HepG2 (cell line): ENCODE measurements around the gene AHCY. TPM values are rescaled to one million over a fixed set of nuclear protein-coding genes. Genes with fewer than 3 reads are reported as not detected.

Experiments used
- AHR ChIP-seq: IDR thresholded peaks from 2 replicates; pipeline ENCODE4 v1.6.1; 2018; ENCODE audit warnings: missing genetic modification reagents, missing compliant biosample characterization
- ARNT2 ChIP-seq: sonication (generic); formaldehyde crosslinking; IDR thresholded peaks from 2 replicates; pipeline ENCODE4 v1.8.0; 2022; ENCODE audit warnings: mild to moderate bottlenecking, low read depth, missing genetic modification reagents, moderate library complexity
- ASH2L ChIP-seq: fragments of 300-600, 200-600 bp; sonication (generic); IDR thresholded peaks from 2 replicates; pipeline ENCODE4 v1.7.0; 2017; ENCODE audit warnings: low read depth, mild to moderate bottlenecking, moderate library complexity, mixed read lengths, low read length; ENCODE audit not compliant: insufficient read length
- FOSL2 ChIP-seq: sonication (generic); formaldehyde crosslinking; IDR thresholded peaks from 2 replicates; pipeline ENCODE4 v1.4.0; 2020; ENCODE audit warnings: missing genetic modification reagents
- HNRNPH1 ChIP-seq: fragments of 200-400 bp; formaldehyde crosslinking; optimal IDR thresholded peaks from 2 replicates; pipeline ENCODE3; 2017; ENCODE audit warnings: mild to moderate bottlenecking, low read depth, low read length
- HNRNPL ChIP-seq: fragments of 200-400 bp; formaldehyde crosslinking; IDR thresholded peaks from 2 replicates; pipeline ENCODE4 v1.6.1; 2017; ENCODE audit warnings: mild to moderate bottlenecking, low read depth, low read length
- KLF6 ChIP-seq: IDR thresholded peaks from 2 replicates; pipeline ENCODE4 v1.8.0; 2016; ENCODE audit warnings: missing biosample characterization, missing genetic modification reagents
- MATR3 ChIP-seq: sonication (generic); formaldehyde crosslinking; IDR thresholded peaks from 2 replicates; pipeline ENCODE4 v1.4.0; 2020; ENCODE audit warnings: missing genetic modification reagents
- MEIS2 ChIP-seq: sonication (generic); formaldehyde crosslinking; IDR thresholded peaks from 2 replicates; pipeline ENCODE4 v1.9.0; 2021; ENCODE audit warnings: mild to moderate bottlenecking, missing genetic modification reagents
- NCOA1 ChIP-seq: sonication (generic); formaldehyde crosslinking; IDR thresholded peaks from 2 replicates; pipeline ENCODE4 v1.9.0; 2021; ENCODE audit warnings: missing genetic modification reagents
- SP140L ChIP-seq: sonication (generic); formaldehyde crosslinking; IDR thresholded peaks from 2 replicates; pipeline ENCODE4 v1.4.0; 2020; ENCODE audit warnings: missing genetic modification reagents, borderline replicate concordance
- SRSF4 ChIP-seq: fragments of 200-400 bp; formaldehyde crosslinking; IDR thresholded peaks from one replicate; pipeline ENCODE4 v1.6.1; 2018; ENCODE audit warnings: mild to moderate bottlenecking, low read depth, low read length, moderate library complexity; ENCODE audit not compliant: poor library complexity, severe bottlenecking
- U2AF2 ChIP-seq: fragments of 200-400 bp; formaldehyde crosslinking; IDR thresholded peaks from 2 replicates; pipeline ENCODE4 v1.6.1; 2017; ENCODE audit warnings: low read depth, mild to moderate bottlenecking, low read length
- YY1 ChIP-seq: IDR thresholded peaks from 2 replicates; pipeline ENCODE4 v1.6.1; 2011; ENCODE audit warnings: low read length, low read depth, moderate library complexity, mild to moderate bottlenecking; ENCODE audit not compliant: insufficient read depth, insufficient replicate concordance
- ZFP1 ChIP-seq: IDR thresholded peaks from 2 replicates; pipeline ENCODE4 v1.6.1; 2016
- ZNF235 ChIP-seq: sonication (generic); formaldehyde crosslinking; IDR thresholded peaks from 2 replicates; pipeline ENCODE4 v1.8.1; 2023; ENCODE audit warnings: mild to moderate bottlenecking, missing genetic modification reagents, borderline replicate concordance
- ZNF33A ChIP-seq: sonication (generic); formaldehyde crosslinking; IDR thresholded peaks from 2 replicates; pipeline ENCODE4 v1.5.1; 2020; ENCODE audit warnings: missing genetic modification reagents, mild to moderate bottlenecking, moderate library complexity, borderline replicate concordance
- ZNF367 ChIP-seq: sonication (generic); formaldehyde crosslinking; IDR thresholded peaks from 2 replicates; pipeline ENCODE4 v1.4.0; 2020; ENCODE audit warnings: missing genetic modification reagents, borderline replicate concordance
- ZNF761 ChIP-seq: sonication (generic); formaldehyde crosslinking; conservative IDR thresholded peaks from 2 replicates; pipeline ENCODE4 v1.4.0; 2020; ENCODE audit warnings: mild to moderate bottlenecking, missing genetic modification reagents
- ZNF775 ChIP-seq: sonication (generic); formaldehyde crosslinking; IDR thresholded peaks from 2 replicates; pipeline ENCODE4 v1.4.0; 2020; ENCODE audit warnings: missing genetic modification reagents, mild to moderate bottlenecking, moderate library complexity, borderline replicate concordance
- ZNF891 ChIP-seq: sonication (generic); formaldehyde crosslinking; IDR thresholded peaks from 2 replicates; pipeline ENCODE4 v1.5.0; 2020; ENCODE audit warnings: mild to moderate bottlenecking, missing genetic modification reagents
- polyA plus RNA-seq, 8 experiments: library from polyadenylated mRNA; depleted of rRNA in 3 of 8; stranded (reverse) in 7 of 8; unstranded in 1 of 8; fragments of >200 nt; fragmentation: Illumina TruSeq in 4 of 8; extraction: Trizol in 4 of 8; gene quantifications; 2 replicates each; pipeline versions ENCODE4 v1.2.1 to v1.2.3, GENCODE V29; 2011 to 2016; ENCODE audit warnings: low read depth in 4 of 8, missing spikeins in 1 of 8, mixed read lengths in 1 of 8; ENCODE audit not compliant: insufficient read depth in 1 of 8
- total RNA-seq, 5 experiments: library from RNA; depleted of rRNA; stranded (reverse); fragments of >200 nt; fragmentation: Illumina TruSeq; extraction: Trizol; gene quantifications; 2 replicates each; pipeline ENCODE4 v1.2.3, GENCODE V29; 2016; ENCODE audit warnings: low read depth in 1 of 5
- TF ChIP-seq, protein P1 (sequence below): IDR thresholded peaks from 2 replicates; pipeline ENCODE4 v1.6.1; 2016; ENCODE audit warnings: mild to moderate bottlenecking, missing biosample characterization, missing genetic modification reagents
- TF ChIP-seq, protein P2 (sequence below): sonication (generic); formaldehyde crosslinking; IDR thresholded peaks from 2 replicates; pipeline ENCODE4 v1.8.0; 2022; ENCODE audit warnings: low read depth, missing genetic modification reagents
- TF ChIP-seq, protein P3 (sequence below): sonication (generic); formaldehyde crosslinking; IDR thresholded peaks from 2 replicates; pipeline ENCODE4 v1.4.0; 2020; ENCODE audit warnings: missing genetic modification reagents, borderline replicate concordance
- TF ChIP-seq, protein P4 (sequence below): sonication (generic); formaldehyde crosslinking; conservative IDR thresholded peaks from 2 replicates; pipeline ENCODE4 v1.8.1; 2023; ENCODE audit warnings: missing genetic modification reagents

The AHCY gene
- total and polyA plus RNA-seq, 2 of the 13 experiments (the other 11 are each of a cell fraction or from before 2014, with no cell fraction given) = 407 to 419 TPM

DNA sequence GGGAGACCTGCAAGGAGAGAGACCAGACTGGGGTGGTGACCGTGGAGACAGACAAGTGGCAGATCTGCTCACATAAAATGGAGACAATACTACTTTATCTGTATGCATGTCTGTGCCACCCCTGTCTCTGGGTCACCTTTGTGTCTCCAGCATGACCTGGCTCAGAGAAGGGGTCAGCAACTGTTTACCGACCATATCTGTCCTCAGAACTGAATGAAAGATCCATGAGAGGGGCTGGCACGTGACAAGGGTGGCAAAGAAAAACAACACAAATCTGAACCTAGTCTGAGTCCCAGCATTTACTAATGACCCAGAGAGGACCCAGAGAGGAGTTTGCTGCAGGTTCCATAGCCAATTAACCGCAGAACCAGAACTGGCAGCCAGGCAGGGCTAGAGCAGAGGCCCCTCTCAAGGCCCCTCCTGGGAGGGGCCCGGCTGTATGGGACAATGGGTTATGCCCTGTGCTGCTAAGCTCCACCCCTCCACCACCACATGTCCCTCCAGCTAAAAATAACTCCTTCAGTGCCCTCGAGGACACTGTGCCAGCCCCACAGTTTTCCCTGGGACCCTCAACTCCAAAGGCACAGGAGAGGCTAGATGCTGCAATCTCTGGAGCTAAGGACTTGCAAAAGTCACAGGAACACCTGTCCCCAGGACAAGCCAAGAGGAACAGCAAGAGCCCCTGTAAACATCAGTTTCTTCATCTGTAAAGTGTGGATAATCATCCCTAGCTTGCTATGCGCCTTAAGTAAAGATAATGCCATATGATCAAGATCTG is 2.2 kb downstream of the AHCY start (continued):
- TF ChIP-seq ZNF891 (CRISPR knock-in tag) (no peak), ZNF33A (CRISPR knock-in tag) (no peak), ZNF367 (no peak), MATR3 (CRISPR knock-in tag) (no peak), AHR (CRISPR knock-in tag) (no peak), ZFP1 (CRISPR knock-in tag) (no peak), YY1 (no peak), HNRNPH1 (no peak), U2AF2 (no peak), ZNF761 (CRISPR knock-in tag) (no peak), SRSF4 (no peak), SP140L (no peak), NCOA1 (CRISPR knock-in tag) (no peak), HNRNPL (no peak), MEIS2 (CRISPR knock-in tag) (no peak), FOSL2 (CRISPR knock-in tag) (peak; percentile 40; the same call in 1 of the 2 replicates), KLF6 (CRISPR knock-in tag) (no peak), ARNT2 (CRISPR knock-in tag) (no peak; the same call in 1 of the 2 replicates), ZNF235 (CRISPR knock-in tag) (no peak), ASH2L (peak; percentile 46), ZNF775 (CRISPR knock-in tag) (no peak)
- TF ChIP-seq, protein P1, sequence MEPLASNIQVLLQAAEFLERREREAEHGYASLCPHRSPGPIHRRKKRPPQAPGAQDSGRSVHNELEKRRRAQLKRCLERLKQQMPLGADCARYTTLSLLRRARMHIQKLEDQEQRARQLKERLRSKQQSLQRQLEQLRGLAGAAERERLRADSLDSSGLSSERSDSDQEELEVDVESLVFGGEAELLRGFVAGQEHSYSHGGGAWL (CRISPR knock-in tag) = no peak
- TF ChIP-seq, protein P2, sequence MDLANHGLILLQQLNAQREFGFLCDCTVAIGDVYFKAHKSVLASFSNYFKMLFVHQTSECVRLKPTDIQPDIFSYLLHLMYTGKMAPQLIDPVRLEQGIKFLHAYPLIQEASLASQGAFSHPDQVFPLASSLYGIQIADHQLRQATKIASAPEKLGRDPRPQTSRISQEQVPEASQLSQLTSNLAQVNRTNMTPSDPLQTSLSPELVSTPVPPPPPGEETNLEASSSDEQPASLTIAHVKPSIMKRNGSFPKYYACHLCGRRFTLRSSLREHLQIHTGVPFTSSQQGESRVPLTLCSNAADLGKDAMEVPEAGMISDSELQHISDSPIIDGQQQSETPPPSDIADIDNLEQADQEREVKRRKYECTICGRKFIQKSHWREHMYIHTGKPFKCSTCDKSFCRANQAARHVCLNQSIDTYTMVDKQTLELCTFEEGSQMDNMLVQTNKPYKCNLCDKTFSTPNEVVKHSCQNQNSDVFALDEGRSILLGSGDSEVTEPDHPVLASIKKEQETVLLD (CRISPR knock-in tag) = no peak; the same call in 1 of the 2 replicates
- TF ChIP-seq, protein P3, sequence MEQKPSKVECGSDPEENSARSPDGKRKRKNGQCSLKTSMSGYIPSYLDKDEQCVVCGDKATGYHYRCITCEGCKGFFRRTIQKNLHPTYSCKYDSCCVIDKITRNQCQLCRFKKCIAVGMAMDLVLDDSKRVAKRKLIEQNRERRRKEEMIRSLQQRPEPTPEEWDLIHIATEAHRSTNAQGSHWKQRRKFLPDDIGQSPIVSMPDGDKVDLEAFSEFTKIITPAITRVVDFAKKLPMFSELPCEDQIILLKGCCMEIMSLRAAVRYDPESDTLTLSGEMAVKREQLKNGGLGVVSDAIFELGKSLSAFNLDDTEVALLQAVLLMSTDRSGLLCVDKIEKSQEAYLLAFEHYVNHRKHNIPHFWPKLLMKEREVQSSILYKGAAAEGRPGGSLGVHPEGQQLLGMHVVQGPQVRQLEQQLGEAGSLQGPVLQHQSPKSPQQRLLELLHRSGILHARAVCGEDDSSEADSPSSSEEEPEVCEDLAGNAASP (CRISPR knock-in tag) = peak; percentile 84; the same call in 1 of the 2 replicates
- TF ChIP-seq, protein P4, sequence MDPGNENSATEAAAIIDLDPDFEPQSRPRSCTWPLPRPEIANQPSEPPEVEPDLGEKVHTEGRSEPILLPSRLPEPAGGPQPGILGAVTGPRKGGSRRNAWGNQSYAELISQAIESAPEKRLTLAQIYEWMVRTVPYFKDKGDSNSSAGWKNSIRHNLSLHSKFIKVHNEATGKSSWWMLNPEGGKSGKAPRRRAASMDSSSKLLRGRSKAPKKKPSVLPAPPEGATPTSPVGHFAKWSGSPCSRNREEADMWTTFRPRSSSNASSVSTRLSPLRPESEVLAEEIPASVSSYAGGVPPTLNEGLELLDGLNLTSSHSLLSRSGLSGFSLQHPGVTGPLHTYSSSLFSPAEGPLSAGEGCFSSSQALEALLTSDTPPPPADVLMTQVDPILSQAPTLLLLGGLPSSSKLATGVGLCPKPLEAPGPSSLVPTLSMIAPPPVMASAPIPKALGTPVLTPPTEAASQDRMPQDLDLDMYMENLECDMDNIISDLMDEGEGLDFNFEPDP (CRISPR knock-in tag) = no peak
